Measurements from ENCODE around the gene MND1. TPM values are rescaled to one million over a fixed set of nuclear protein-coding genes. Genes with fewer than 3 reads are reported as not detected.

The MND1 gene
- total RNA-seq, 6 experiments from 2014 or later: 4.1 to 9.2 (median 7.3) TPM

DNA sequence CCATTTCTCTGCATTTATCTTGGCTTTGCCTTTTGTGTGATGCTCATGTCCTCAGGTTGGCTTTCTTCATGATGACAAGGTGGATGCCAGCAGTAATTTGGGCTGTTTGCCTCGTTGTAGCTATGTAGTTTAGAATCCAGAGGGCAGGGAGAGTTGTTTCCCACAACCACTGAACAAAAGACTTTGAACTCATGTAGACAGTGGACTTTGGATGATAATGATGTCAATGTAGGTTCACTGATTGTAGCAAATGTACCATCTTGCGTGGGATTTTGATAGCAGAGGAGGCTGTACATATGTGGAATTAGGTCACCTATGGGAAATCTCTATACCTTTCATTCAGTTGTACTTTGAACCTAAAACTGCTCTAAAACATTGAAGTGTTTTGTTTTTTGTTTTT is 41.3 kb downstream of the MND1 start:
- Mint-ChIP-seq H3K4me3 (no peak overlapping the region), H3K36me3 (ENCODE audit: low read depth) (no peaks in the 10 kb centered on the region), H3K27ac (no peak overlapping the region), H3K27me3 (ENCODE audit: insufficient read depth) (no peaks in the 10 kb centered on the region), H3K4me1 (ENCODE audit: low read depth) (no peaks in the 10 kb centered on the region), H3K9me3 (no peaks in the 10 kb centered on the region)
- TF ChIP-seq, protein P1, sequence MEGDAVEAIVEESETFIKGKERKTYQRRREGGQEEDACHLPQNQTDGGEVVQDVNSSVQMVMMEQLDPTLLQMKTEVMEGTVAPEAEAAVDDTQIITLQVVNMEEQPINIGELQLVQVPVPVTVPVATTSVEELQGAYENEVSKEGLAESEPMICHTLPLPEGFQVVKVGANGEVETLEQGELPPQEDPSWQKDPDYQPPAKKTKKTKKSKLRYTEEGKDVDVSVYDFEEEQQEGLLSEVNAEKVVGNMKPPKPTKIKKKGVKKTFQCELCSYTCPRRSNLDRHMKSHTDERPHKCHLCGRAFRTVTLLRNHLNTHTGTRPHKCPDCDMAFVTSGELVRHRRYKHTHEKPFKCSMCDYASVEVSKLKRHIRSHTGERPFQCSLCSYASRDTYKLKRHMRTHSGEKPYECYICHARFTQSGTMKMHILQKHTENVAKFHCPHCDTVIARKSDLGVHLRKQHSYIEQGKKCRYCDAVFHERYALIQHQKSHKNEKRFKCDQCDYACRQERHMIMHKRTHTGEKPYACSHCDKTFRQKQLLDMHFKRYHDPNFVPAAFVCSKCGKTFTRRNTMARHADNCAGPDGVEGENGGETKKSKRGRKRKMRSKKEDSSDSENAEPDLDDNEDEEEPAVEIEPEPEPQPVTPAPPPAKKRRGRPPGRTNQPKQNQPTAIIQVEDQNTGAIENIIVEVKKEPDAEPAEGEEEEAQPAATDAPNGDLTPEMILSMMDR (IDR thresholded peaks at IDR 0.05): no peak
- no peak for DNase-seq

DNA sequence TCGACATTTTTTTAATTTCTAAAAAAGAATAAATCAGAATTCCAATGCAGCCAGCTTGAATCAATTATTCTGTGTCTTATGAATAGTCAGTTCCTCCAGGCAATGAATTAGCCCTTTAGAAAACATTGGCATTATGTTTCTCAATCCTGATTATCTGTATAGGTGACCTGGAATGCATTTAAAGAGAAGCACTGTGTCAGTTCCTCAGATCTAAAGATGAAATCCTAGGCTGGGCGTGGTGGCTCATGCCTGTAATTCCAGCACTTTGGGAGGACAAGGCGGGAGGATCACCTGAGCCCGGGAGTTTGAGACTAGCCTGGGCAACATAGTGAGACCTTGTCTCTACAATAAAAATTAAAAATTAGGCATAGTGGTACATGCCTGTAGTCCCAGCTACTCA is 43.5 kb downstream of the MND1 start:
- DNase-seq: no peak
- no peak overlapping the region for H3K4me3 Mint-ChIP-seq
- no peaks in the 10 kb centered on the region for H3K4me1 Mint-ChIP-seq (ENCODE audit: low read depth)
- no peaks in the 10 kb centered on the region for H3K36me3 Mint-ChIP-seq (ENCODE audit: low read depth)
- TF ChIP-seq, protein P1 (IDR thresholded peaks at IDR 0.05): no peak
- H3K9me3 Mint-ChIP-seq: no peaks in the 10 kb centered on the region
- no peak overlapping the region for H3K27ac Mint-ChIP-seq
- no peaks in the 10 kb centered on the region for H3K27me3 Mint-ChIP-seq (ENCODE audit: insufficient read depth)

DNA sequence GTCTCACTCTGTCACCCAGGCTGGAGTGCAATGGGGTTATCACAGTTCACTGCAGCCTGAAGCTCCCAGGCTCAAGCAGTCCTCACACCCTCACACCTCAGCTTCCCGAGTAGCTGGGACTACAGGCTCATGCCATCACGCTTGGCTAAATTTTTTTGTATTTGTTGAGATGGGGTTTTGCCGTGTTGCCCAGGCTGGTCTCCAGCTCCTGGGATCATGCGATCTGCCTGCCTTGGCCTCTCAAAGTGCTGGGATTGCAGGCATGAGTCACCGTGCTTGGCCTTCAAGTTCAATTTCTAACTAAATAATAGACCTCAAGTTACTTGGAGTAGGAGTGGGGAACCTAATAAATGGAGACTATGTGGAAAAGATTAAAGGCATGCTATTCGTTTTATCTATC is 48.9 kb downstream of the MND1 start:
- Mint-ChIP-seq H3K4me1 (ENCODE audit: low read depth) (peaks cover 13% of the 10 kb centered on the region), H3K36me3 (ENCODE audit: low read depth) (no peaks in the 10 kb centered on the region), H3K27ac (peak overlapping the region; percentile 57; the same call in 1 of the 2 replicates), H3K9me3 (no peaks in the 10 kb centered on the region), H3K4me3 (no peak overlapping the region), H3K27me3 (ENCODE audit: insufficient read depth) (no peaks in the 10 kb centered on the region)
- peak; percentile 27 for DNase-seq
- TF ChIP-seq, protein P1 (IDR thresholded peaks at IDR 0.05): no peak

DNA sequence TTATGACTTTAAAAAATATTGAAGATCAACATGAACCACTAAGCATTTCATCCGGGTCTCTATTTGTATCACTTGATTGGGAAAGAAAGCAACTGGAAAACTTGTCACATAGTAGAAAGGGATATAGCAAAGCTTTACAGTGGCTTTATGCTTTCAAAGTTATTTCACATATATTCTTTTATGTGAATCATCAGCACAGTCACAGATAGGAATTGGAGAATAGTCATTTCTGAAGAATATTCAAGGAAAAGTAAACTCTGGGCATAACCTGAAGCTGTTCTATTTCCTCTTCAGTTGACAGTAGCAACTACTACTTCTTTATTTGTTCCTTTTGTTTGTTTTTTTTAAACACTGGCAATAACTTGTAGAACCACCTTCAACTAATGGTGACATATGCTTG is 50.5 kb downstream of the MND1 start:
- H3K4me1 Mint-ChIP-seq (ENCODE audit: low read depth): peaks cover 13% of the 10 kb centered on the region
- no peaks in the 10 kb centered on the region for H3K9me3 Mint-ChIP-seq
- DNase-seq: no peak
- H3K27ac Mint-ChIP-seq: no peak overlapping the region
- no peaks in the 10 kb centered on the region for H3K27me3 Mint-ChIP-seq (ENCODE audit: insufficient read depth)
- TF ChIP-seq, protein P1 (IDR thresholded peaks at IDR 0.05): no peak
- no peak overlapping the region for H3K4me3 Mint-ChIP-seq
- H3K36me3 Mint-ChIP-seq (ENCODE audit: low read depth): no peaks in the 10 kb centered on the region

DNA sequence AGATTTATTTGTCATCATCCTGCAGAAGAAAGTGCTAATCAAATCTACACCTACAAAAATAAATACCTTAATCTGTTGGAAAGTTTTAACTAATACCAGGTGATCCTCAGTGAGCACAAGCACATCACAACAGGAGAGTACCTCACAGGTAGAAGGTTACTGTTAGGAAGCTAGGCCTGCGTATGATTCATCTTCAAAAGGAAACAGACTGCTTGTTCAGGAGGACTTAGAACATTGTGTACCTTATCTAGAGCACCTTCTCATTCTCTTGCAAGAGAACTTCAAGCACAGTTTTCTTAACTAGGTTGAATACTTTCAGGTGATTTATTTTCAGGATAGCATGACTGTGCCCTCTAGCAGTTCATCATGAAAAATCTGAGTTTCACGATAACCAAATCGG is 54.2 kb downstream of the MND1 start:
- no peaks in the 10 kb centered on the region for H3K9me3 Mint-ChIP-seq
- no peak overlapping the region for H3K4me3 Mint-ChIP-seq
- H3K36me3 Mint-ChIP-seq (ENCODE audit: low read depth): no peaks in the 10 kb centered on the region

More for the DNA sequence above, 54.2 kb downstream of the MND1 start:
- Mint-ChIP-seq H3K27ac (no peak overlapping the region), H3K27me3 (ENCODE audit: insufficient read depth) (no peaks in the 10 kb centered on the region), H3K4me1 (ENCODE audit: low read depth) (peaks cover 20% of the 10 kb centered on the region)
- no peak for DNase-seq
- TF ChIP-seq, protein P1 (IDR thresholded peaks at IDR 0.05): no peak

Data from HFFc6 (cell line).